RWPE1 (cell line): ENCODE results near the gene TYROBP.

Source experiments
- CTCF ChIA-PET: fragments of 350-600 bp; sonication (Branson Sonifier 250); formaldehyde crosslinking; extraction: SDS; loops from one replicate; lab custom pipeline; 2021; lab: Yijun Ruan, JAX
- POLR2A ChIA-PET: fragments of 400-600 bp; formaldehyde crosslinking; extraction: SDS; loops from one replicate; lab custom pipeline; 2020; ENCODE audit warnings: antibody characterized with exemption; ENCODE audit not compliant: low non-redundant PET; lab: Yijun Ruan, JAX
- DNase-seq: peaks from one replicate; pipeline ENCODE4 v3.0.0; 2012; ENCODE audit warnings: low spot score
- H3K27ac ChIP-seq: fragments of 450-650 bp; 2 replicates; pipeline ENCODE4 v1.5.1; 2017
- CTCF ChIP-seq: fragments of 450-650 bp; conservative IDR thresholded peaks from 2 replicates; pipeline ENCODE4 v1.5.1; 2017; ENCODE audit warnings: low read depth, mild to moderate bottlenecking

Gene TYROBP

GRCh38 chr19:35902870-35903475 is 5.1 kb downstream of the TYROBP start:
- no peak for TF ChIP-seq CTCF
- H3K27ac ChIP-seq = peak overlapping the region; percentile 25
- DNase-seq = no peak
- ChIA-PET POLR2A (no interaction called here), CTCF (no interaction called here)

GRCh38 chr19:35901854-35902661 is 6.0 kb downstream of the TYROBP start, which contains the start of gene HCST:
TSS of gene HCST (plus strand) at chr19:35902529. CDS start at chr19:35902594, 65 bp downstream.
- ChIA-PET CTCF (no interaction called here), POLR2A (no interaction called here)
- no peak for DNase-seq
- TF ChIP-seq CTCF = no peak
- peak within 1 kb of the TSS; percentile 89 for H3K27ac ChIP-seq

DNA sequence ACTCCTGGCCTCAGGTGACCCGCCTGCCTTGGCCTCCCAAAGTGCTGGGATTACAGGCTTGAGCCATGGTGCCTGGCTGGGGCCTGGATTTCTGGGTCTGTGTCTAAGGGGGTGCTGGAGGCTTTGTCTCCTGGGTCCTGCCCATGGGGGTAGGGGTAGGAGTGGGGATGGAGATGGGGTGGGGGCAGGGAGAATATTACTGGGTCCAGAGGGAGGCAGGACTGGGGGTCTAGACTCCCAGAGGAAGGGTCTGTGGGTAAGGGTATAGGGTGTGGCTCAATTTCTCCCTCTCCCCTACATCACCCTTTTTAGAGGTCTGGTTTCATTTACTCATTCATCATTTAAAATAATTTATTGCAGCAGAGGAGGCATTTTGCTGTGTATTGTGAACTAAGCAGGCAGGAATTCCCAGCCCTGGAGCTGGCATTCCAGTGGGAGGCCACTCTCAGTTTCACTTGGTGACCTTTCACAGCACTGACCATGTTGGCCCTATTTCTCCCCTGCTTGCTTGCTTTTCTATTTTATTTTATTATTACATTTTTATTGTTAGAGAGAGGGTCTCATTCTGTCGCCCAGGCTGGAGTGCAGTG is 6.9 kb downstream of the TYROBP start:
- ChIA-PET POLR2A (interaction anchor here (0.7 kb wide), 1 partner anchor 1995 kb away, joined by 9 read pairs; no protein-coding TSS in a partner anchor), CTCF (no interaction called here)
- peak; percentile 17 for DNase-seq
- H3K27ac ChIP-seq = peak overlapping the region; percentile 89
- no peak for TF ChIP-seq CTCF

GRCh38 chr19:35899547-35900214 is 8.4 kb downstream of the TYROBP start:
- peak overlapping the region; percentile 89 for H3K27ac ChIP-seq
- POLR2A ChIA-PET = no interaction called here
- CTCF ChIA-PET = no interaction called here
- DNase-seq = peak; percentile 87
- no peak for TF ChIP-seq CTCF

GRCh38 chr19:35898499-35898809 is 9.6 kb downstream of the TYROBP start:
- no peak for TF ChIP-seq CTCF
- POLR2A ChIA-PET = no interaction called here
- H3K27ac ChIP-seq = peak overlapping the region; percentile 89
- DNase-seq = no peak
- CTCF ChIA-PET = interaction anchor here (0.5 kb wide), 1 partner anchor 26 kb away, joined by 3 read pairs; no protein-coding TSS in a partner anchor

- H3K27ac ChIP-seq = peak overlapping the region; percentile 89
- ChIA-PET POLR2A (no interaction called here), CTCF (no interaction called here)
- TF ChIP-seq CTCF = no peak
- no peak for DNase-seq
Observed at GRCh38 chr19:35897706-35898451, 10.2 kb downstream of the TYROBP start.
